Measurements from ENCODE around the gene WNK2.

GRCh38 chr9:93191354-93191660 lies 7.4 kb downstream of the WNK2 start:
- TF ChIP-seq CTCF (conservative IDR thresholded peaks at IDR 0.05; ENCODE audit: low read depth, low read length) = no peak
- TF ChIP-seq POLR2A (IDR thresholded peaks at IDR 0.05; ENCODE audit: low read depth, low read length) = no peak
- TF ChIP-seq CHD1 (IDR thresholded peaks at IDR 0.05; ENCODE audit: low read depth, low read length) = no peak
- no peak for TF ChIP-seq MXI1 (IDR thresholded peaks at IDR 0.05; ENCODE audit: borderline replicate concordance, low read depth, low read length)
- no peak for TF ChIP-seq RAD21 (IDR thresholded peaks at IDR 0.05; ENCODE audit: low read length)
- no peak for TF ChIP-seq SMC3 (IDR thresholded peaks at IDR 0.05; ENCODE audit: low read depth, low read length)
- no peak for TF ChIP-seq RFX5 (IDR thresholded peaks at IDR 0.05; ENCODE audit: low read depth, low read length)
- no peak for TF ChIP-seq MAFK (IDR thresholded peaks at IDR 0.05; ENCODE audit: low read depth, low read length)
- no peak for TF ChIP-seq BHLHE40 (IDR thresholded peaks at IDR 0.05; ENCODE audit: low read depth, low read length)
- no peak for TF ChIP-seq USF2 (IDR thresholded peaks at IDR 0.05; ENCODE audit: low read depth, low read length)
- TF ChIP-seq NFE2L2 (IDR thresholded peaks at IDR 0.05; ENCODE audit: low read depth, low read length) = no peak
- no peak for TF ChIP-seq MAZ (IDR thresholded peaks at IDR 0.05; ENCODE audit: borderline replicate concordance, low read depth, low read length)
- TF ChIP-seq FOS (IDR thresholded peaks at IDR 0.05; ENCODE audit: low read depth, low read length) = no peak
- no peak for TF ChIP-seq ELK1 (IDR thresholded peaks at IDR 0.05; ENCODE audit: borderline replicate concordance, low read depth, low read length)

All from IMR-90 (cell line).